HFFc6 (cell line): ENCODE results near the gene TANGO2. TPM values are rescaled to one million over a fixed set of nuclear protein-coding genes. Genes with fewer than 3 reads are reported as not detected.

ENCODE experiments used
- DNase-seq: peaks from one replicate; pipeline ENCODE4 v3.0.0-alpha.2; 2018
- H3K27ac Mint-ChIP-seq: 2 replicates; pipeline ENCODE4 v1.8.0; 2020; ENCODE audit warnings: mild to moderate bottlenecking, mixed read lengths
- H3K27me3 Mint-ChIP-seq: 2 replicates; pipeline ENCODE4 v1.8.0; 2021; ENCODE audit warnings: mild to moderate bottlenecking, moderate library complexity, mixed read lengths; ENCODE audit not compliant: insufficient read depth
- H3K36me3 Mint-ChIP-seq: 2 replicates; pipeline ENCODE4 v1.8.0; 2021; ENCODE audit warnings: low read depth, mixed read lengths
- H3K4me1 Mint-ChIP-seq: 2 replicates; pipeline ENCODE4 v1.8.0; 2020; ENCODE audit warnings: low read depth, mixed read lengths
- H3K4me3 Mint-ChIP-seq: 2 replicates; pipeline ENCODE4 v1.8.0; 2020; ENCODE audit warnings: mild to moderate bottlenecking, moderate library complexity, mixed read lengths
- H3K9me3 Mint-ChIP-seq: 2 replicates; pipeline ENCODE4 v1.8.0; 2020; ENCODE audit warnings: mild to moderate bottlenecking, mixed read lengths
- total RNA-seq, 6 experiments: library from RNA; stranded (reverse); fragmentation: NEBNext Ultra II Directional; extraction: Animal tissue kit (Norgen Biotek cat#: 25700); gene quantifications; 2 replicates in 1 of 6; 3 replicates in 5 of 6; pipeline ENCODE4 v1.2.3, GENCODE V29; 2021
- TF ChIP-seq, protein P1 (sequence below): fragments of 200-600 bp; sonication (generic); IDR thresholded peaks from 2 replicates; pipeline ENCODE4 v1.5.0; 2021; ENCODE audit warnings: antibody characterized with exemption, mild to moderate bottlenecking

Gene TANGO2
- total RNA-seq, 6 experiments from 2014 or later: 28.5 to 38.0 (median 34.9) TPM

GRCh38 chr22:19986011-19986409 is 34.9 kb upstream of the TANGO2 start:
- no peak overlapping the region for H3K27ac Mint-ChIP-seq
- TF ChIP-seq, protein P1, sequence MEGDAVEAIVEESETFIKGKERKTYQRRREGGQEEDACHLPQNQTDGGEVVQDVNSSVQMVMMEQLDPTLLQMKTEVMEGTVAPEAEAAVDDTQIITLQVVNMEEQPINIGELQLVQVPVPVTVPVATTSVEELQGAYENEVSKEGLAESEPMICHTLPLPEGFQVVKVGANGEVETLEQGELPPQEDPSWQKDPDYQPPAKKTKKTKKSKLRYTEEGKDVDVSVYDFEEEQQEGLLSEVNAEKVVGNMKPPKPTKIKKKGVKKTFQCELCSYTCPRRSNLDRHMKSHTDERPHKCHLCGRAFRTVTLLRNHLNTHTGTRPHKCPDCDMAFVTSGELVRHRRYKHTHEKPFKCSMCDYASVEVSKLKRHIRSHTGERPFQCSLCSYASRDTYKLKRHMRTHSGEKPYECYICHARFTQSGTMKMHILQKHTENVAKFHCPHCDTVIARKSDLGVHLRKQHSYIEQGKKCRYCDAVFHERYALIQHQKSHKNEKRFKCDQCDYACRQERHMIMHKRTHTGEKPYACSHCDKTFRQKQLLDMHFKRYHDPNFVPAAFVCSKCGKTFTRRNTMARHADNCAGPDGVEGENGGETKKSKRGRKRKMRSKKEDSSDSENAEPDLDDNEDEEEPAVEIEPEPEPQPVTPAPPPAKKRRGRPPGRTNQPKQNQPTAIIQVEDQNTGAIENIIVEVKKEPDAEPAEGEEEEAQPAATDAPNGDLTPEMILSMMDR: no peak
- no peaks in the 10 kb centered on the region for H3K36me3 Mint-ChIP-seq
- DNase-seq: no peak
- H3K4me3 Mint-ChIP-seq: peak overlapping the region; percentile 66; the same call in 1 of the 2 replicates
- H3K4me1 Mint-ChIP-seq: peaks cover 16% of the 10 kb centered on the region
- H3K27me3 Mint-ChIP-seq: peaks cover 5% of the 10 kb centered on the region; the same call in 1 of the 2 replicates
- no peaks in the 10 kb centered on the region for H3K9me3 Mint-ChIP-seq

DNA sequence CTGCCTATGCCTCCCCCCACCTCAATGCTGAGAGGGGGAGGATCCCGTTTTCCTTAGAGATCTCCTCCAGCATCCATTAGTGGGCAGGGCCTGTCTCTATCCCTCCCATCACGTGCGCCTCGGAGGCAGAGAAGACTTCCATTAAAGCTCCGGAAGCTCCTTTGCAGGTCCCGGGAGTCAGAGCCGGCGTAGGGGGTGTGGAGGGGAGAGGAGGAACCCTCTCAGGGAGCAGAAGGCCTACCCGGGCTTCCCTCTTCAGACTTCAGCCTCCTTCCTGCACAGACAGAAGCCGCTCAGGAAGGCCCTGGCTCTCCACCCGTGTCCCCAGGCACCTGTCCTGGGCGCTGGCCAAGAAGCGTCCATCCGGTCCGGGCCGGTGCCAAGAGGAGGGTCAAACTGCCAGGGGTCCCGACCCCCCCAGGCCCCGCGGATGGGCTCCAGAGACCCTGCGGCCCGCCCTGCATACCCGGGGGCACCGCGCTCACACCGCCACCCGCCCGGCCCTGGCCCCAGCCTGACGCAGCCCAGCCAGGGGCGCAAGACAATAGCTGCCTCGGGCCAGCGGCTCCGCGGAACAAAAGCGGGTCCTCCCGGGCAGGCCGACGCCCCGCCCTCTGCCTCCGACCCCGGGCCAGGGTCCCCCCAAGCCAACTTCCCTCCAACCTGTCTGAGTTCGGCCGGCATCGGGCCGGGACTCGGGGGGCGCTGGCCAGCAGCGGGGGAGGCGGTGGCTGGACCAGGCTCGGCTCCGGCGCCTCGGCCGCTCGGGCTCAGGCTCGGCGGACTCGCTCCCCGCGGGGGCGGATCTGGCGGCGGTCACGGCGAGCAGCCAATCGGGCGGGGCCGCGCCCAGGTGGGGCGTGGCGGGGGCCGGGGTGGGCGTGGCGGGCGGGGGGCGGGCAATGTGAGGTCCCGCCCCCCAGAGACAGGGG is 34.2 kb upstream of the TANGO2 start:
- Mint-ChIP-seq H3K4me3 (peak overlapping the region; percentile 66), H3K4me1 (peaks cover 16% of the 10 kb centered on the region), H3K36me3 (no peaks in the 10 kb centered on the region), H3K9me3 (no peaks in the 10 kb centered on the region), H3K27me3 (peaks cover 5% of the 10 kb centered on the region; the same call in 1 of the 2 replicates), H3K27ac (no peak overlapping the region)
- peak; percentile 57 for DNase-seq
- TF ChIP-seq, protein P1: no peak

DNA sequence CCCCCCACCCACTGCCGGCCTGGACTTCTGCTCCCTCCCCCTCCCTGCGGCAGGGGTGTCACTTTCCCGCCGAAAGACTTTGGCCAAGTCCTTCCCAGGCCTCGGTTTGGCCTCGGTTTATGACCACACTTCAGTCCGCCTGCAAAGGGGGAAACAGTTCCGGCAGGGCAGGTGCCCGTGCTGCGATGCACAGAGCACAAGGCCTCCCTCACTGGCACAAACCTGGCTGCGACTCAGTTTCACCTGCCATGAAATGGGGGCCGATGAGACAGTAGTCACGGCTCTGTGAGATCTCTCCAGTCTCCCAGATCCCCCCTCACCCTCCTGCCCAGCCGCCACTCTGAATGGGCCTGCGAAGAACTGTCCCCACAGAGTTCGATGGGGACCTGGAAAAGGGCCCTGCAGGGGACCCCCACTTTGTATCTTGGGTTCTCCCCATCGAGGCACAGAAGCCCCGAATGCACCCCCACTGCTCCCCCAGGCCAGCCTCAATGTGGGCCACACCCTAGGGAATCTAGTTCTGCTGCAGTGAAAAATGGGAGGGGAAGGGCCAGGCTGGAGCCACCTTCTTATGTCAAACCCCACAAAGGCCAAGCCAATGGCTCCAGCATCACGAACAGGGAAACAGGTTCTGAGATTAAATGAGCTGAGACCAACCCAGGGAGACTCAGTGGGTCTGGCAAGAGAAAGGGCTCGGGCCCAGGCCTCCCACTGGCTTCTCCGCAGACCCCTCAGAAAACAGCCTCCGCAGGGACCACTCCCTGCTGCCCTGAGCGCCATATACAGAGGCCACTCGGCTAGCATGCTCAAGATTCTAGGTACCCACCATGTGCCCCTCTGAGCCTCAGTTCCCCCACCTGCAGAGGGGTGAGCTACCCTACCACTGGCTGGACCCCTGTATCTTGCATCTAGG is 33.3 kb upstream of the TANGO2 start:
- H3K4me3 Mint-ChIP-seq: no peak overlapping the region
- peaks cover 9% of the 10 kb centered on the region for H3K27me3 Mint-ChIP-seq
- H3K9me3 Mint-ChIP-seq: no peaks in the 10 kb centered on the region
- H3K4me1 Mint-ChIP-seq: peaks cover 16% of the 10 kb centered on the region
- TF ChIP-seq, protein P1: no peak
- DNase-seq: no peak
- H3K27ac Mint-ChIP-seq: no peak overlapping the region
- no peaks in the 10 kb centered on the region for H3K36me3 Mint-ChIP-seq

DNA sequence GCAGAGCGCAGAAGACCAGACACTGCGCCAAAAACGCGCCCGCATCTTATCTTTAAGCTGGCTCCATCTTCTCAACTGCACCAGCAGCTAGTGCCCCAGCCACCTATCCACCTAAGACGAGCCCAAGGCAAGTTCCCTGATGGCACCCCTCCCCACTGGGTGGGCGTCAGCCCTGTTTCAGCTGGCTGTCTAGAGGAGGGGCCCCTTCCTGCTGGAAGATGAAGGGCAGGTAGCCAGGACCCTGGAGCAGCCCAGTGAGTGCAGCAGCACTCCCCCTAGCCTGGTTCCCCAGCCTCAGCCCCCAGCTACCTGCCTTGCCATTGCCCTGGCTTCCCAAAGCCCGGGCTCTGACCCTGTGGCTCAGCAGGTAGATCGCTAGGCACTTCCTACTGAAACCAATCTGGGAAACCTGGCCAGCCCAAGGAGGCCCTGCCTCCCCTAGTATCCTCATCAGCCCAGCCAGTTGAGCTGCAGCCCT is 32.5 kb upstream of the TANGO2 start:
- DNase-seq: no peak
- no peaks in the 10 kb centered on the region for H3K9me3 Mint-ChIP-seq
- H3K27me3 Mint-ChIP-seq: peaks cover 9% of the 10 kb centered on the region
- no peaks in the 10 kb centered on the region for H3K36me3 Mint-ChIP-seq
- TF ChIP-seq, protein P1: no peak
- peaks cover 16% of the 10 kb centered on the region for H3K4me1 Mint-ChIP-seq
- H3K4me3 Mint-ChIP-seq: no peak overlapping the region
- no peak overlapping the region for H3K27ac Mint-ChIP-seq

DNA sequence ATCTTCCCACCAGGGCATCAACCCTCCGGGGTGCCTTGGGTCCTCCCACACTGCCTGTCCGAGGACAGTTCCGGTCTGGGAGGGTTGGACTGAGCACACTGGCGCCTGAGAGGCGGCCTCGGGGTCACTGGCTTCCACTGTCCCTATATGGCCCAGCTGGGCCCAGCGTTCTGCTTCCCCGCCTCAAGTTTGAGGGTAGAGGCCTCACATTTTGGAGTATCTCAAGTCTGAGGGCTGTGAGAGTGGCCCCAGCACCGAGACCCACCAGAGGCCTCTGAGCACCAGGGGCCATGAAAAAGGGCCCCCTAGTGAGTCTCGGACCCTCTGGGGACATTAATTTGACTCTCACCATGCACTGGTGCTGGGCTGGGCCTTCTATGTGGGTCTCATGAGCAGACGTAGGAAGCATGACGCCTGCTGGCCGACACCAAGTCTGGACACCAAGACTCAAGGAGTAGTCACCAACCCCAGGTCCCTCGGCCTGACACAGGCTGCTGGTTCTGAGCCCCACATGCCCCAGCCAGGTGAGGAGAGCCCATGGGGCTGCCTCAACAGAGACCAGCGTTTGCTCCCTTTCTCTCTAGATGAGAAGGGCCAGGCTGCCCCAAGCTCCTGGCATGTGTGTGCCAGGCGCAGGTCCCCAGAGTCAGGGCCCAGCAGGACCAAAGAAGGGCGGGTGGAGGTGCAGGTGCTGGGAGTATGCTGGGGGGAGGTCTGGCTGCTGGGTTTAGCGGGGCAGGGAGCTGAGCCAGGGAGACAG is 31.8 kb upstream of the TANGO2 start:
- DNase-seq: no peak
- H3K9me3 Mint-ChIP-seq: no peaks in the 10 kb centered on the region

More for the DNA sequence above, 31.8 kb upstream of the TANGO2 start:
- no peak overlapping the region for H3K4me3 Mint-ChIP-seq
- peaks cover 9% of the 10 kb centered on the region for H3K27me3 Mint-ChIP-seq
- H3K27ac Mint-ChIP-seq: no peak overlapping the region
- TF ChIP-seq, protein P1: no peak
- no peaks in the 10 kb centered on the region for H3K36me3 Mint-ChIP-seq
- H3K4me1 Mint-ChIP-seq: peaks cover 8% of the 10 kb centered on the region
